A549 (cell line): ENCODE data around the gene MTSS2. TPM values are rescaled to one million over a fixed set of nuclear protein-coding genes. Genes with fewer than 3 reads are reported as not detected.
A peak's percentile ranks its signal among the peaks of the same experiment; 100 is the strongest.

Experiments used
- ATAC-seq, 2 experiments: fragments of 200-7000 bp in 1 of 2; fragments of >200 bp in 1 of 2; cut with Nextera tagmentation in 1 of 2; cut with Tn5 transposase in 1 of 2; 3 replicates each; pipeline versions ENCODE4 v1.8.0 to v1.9.1; 2018 to 2020; ENCODE audit warnings: mild to moderate bottlenecking in 1 of 2, moderate library complexity in 1 of 2
- CTCF ChIA-PET: fragments of 300-600 bp; sonication (Branson Sonifier 250); formaldehyde crosslinking; extraction: SDS; loops from one replicate; lab custom pipeline; 2021; ENCODE audit warnings: antibody characterized with exemption, inconsistent platforms; lab: Yijun Ruan, JAX
- POLR2A ChIA-PET: fragments of 350-600 bp; formaldehyde crosslinking; extraction: SDS; loops from one replicate; lab custom pipeline; 2021; ENCODE audit warnings: antibody characterized with exemption, inconsistent platforms; lab: Yijun Ruan, JAX
- DNase-seq, 2 experiments: peaks; one replicate each; pipeline versions ENCODE4 v3.0.0 to v3.0.0-alpha.2; 2011 to 2016; ENCODE audit warnings: low read depth in 1 of 2, low spot score in 1 of 2
- FAIRE-seq: peaks from 2 replicates; lab custom pipeline; 2011; peaks lifted over from hg19 to GRCh38; lab: Jason Lieb, UNC
- H3K27ac ChIP-seq, 2 experiments: fragments of >200 bp; sonication (Bioruptor Twin); formaldehyde crosslinking; 3 replicates each; pipeline ENCODE4 v1.5.1; 2016 to 2017
- H3K4me1 ChIP-seq: fragments of >200 bp; sonication (Bioruptor Twin); formaldehyde crosslinking; 3 replicates; pipeline ENCODE4 v1.6.1; 2016
- H3K4me2 ChIP-seq: fragments of >200 bp; sonication (Bioruptor Twin); formaldehyde crosslinking; 3 replicates; pipeline ENCODE4 v1.6.1; 2016
- H3K4me3 ChIP-seq: fragments of >200 bp; sonication (Bioruptor Twin); formaldehyde crosslinking; 3 replicates; pipeline ENCODE4 v1.5.1; 2016
- H3K9me3 ChIP-seq: fragments of >200 bp; sonication (Bioruptor Twin); formaldehyde crosslinking; 3 replicates; pipeline ENCODE4 v1.6.1; 2016
- CBX2 ChIP-seq: fragments of 200-600 bp; sonication (generic); IDR thresholded peaks from 2 replicates; pipeline ENCODE4 v1.6.1; 2016; ENCODE audit warnings: low read depth, mild to moderate bottlenecking, borderline replicate concordance
- EHF ChIP-seq: fragments of 250-450 bp; sonication (Bioruptor Pico); IDR thresholded peaks from 2 replicates; pipeline ENCODE4 v1.5.0; 2020; ENCODE audit warnings: mild to moderate bottlenecking
- EP300 ChIP-seq, 2 experiments: fragments of >200 bp; sonication (Bioruptor Twin); formaldehyde crosslinking; IDR thresholded peaks; 2 replicates in 1 of 2; 3 replicates in 1 of 2; pipeline ENCODE4 v1.6.1; 2016 to 2017
- FOSL2 ChIP-seq, 2 experiments: fragments of 450-650 bp in 1 of 2; fragments of >200 bp in 1 of 2; sonication (Bioruptor Twin) in 1 of 2; formaldehyde crosslinking; IDR thresholded peaks; 2 replicates each; pipeline versions ENCODE4 v1.5.0 to v1.6.1; 2016 to 2020; ENCODE audit warnings: mild to moderate bottlenecking in 1 of 2, moderate library complexity in 1 of 2
- HDAC2 ChIP-seq: fragments of 200-600 bp; sonication (generic); IDR thresholded peaks from 2 replicates; pipeline ENCODE4 v1.6.1; 2016
- HEYL ChIP-seq: fragments of 250-450 bp; sonication (Bioruptor Pico); IDR thresholded peaks from 2 replicates; pipeline ENCODE4 v1.8.0; 2021; ENCODE audit warnings: mild to moderate bottlenecking, moderate library complexity
- HOXB13 ChIP-seq: fragments of 250-450 bp; sonication (Bioruptor Pico); IDR thresholded peaks from 2 replicates; pipeline ENCODE4 v1.5.0; 2020; ENCODE audit warnings: low read depth, mild to moderate bottlenecking, moderate library complexity
- HOXB5 ChIP-seq: fragments of 250-450 bp; sonication (Bioruptor Pico); IDR thresholded peaks from 2 replicates; pipeline ENCODE4 v1.5.0; 2020; ENCODE audit warnings: mild to moderate bottlenecking, moderate library complexity
- JUN ChIP-seq, 2 experiments: fragments of >200 bp; sonication (Bioruptor Twin); formaldehyde crosslinking; IDR thresholded peaks; 2 replicates in 1 of 2; 3 replicates in 1 of 2; pipeline ENCODE4 v1.6.1; 2016 to 2017
- JUNB ChIP-seq: fragments of >200 bp; sonication (Bioruptor Twin); formaldehyde crosslinking; IDR thresholded peaks from 2 replicates; pipeline ENCODE4 v1.6.1; 2016
- KDM1A ChIP-seq: fragments of 200-600 bp; sonication (generic); IDR thresholded peaks from 2 replicates; pipeline ENCODE4 v1.6.1; 2016; ENCODE audit warnings: low read depth, mild to moderate bottlenecking
- KDM5A ChIP-seq: fragments of 200-600 bp; sonication (generic); IDR thresholded peaks from 2 replicates; pipeline ENCODE4 v1.6.1; 2016; ENCODE audit warnings: antibody characterized with exemption, mild to moderate bottlenecking
- MAFK ChIP-seq: fragments of 450-650 bp; IDR thresholded peaks from 2 replicates; pipeline ENCODE4 v1.6.1; 2014; ENCODE audit not compliant: partially characterized antibody
- MYC ChIP-seq: IDR thresholded peaks from 2 replicates; pipeline ENCODE4 v1.6.1; 2012; ENCODE audit warnings: mild to moderate bottlenecking, inconsistent platforms, low read length, improper control_type of control experiment, borderline replicate concordance
- PBX3 ChIP-seq: IDR thresholded peaks from 2 replicates; pipeline ENCODE4 v1.6.1; 2012
- RNF2 ChIP-seq: fragments of 200-600 bp; sonication (generic); IDR thresholded peaks from 2 replicates; pipeline ENCODE4 v1.6.1; 2016; ENCODE audit warnings: low read depth, mild to moderate bottlenecking, antibody characterized with exemption, moderate library complexity, borderline replicate concordance
- SREBF2 ChIP-seq: fragments of 450-650 bp; IDR thresholded peaks from 2 replicates; pipeline ENCODE4 v1.6.1; 2014; ENCODE audit warnings: mild to moderate bottlenecking, moderate library complexity
- USF2 ChIP-seq: fragments of 450-650 bp; IDR thresholded peaks from 2 replicates; pipeline ENCODE4 v1.6.1; 2014; ENCODE audit warnings: antibody characterized with exemption
- ZC3H11A ChIP-seq: fragments of 450-650 bp; IDR thresholded peaks from 2 replicates; pipeline ENCODE4 v1.6.1; 2014; ENCODE audit warnings: antibody characterized with exemption, mild to moderate bottlenecking
- ZFP36 ChIP-seq: fragments of 450-650 bp; IDR thresholded peaks from 2 replicates; pipeline ENCODE4 v1.6.1; 2014; ENCODE audit warnings: borderline replicate concordance; ENCODE audit not compliant: partially characterized antibody
- ZNF302 ChIP-seq: fragments of 250-450 bp; sonication (Bioruptor Pico); IDR thresholded peaks from 2 replicates; pipeline ENCODE4 v1.9.0; 2021; ENCODE audit warnings: inconsistent platforms, mild to moderate bottlenecking, moderate library complexity
- WGBS: methylation state at CpG from one replicate; pipeline ENCODE4 v1.1.6; 2017; ENCODE audit errors: missing lambda C conversion rate; 5-methylcytosine and 5-hydroxymethylcytosine counted together
- polyA plus RNA-seq, 4 experiments: library from polyadenylated mRNA; depleted of rRNA in 3 of 4; stranded (reverse); fragments of >200 nt; fragmentation: RNase III in 1 of 4; extraction: RNeasy Plus Mini Kit Qiagen cat#74134 plus additional on column Dnase treatment in 1 of 4; gene quantifications; 2 replicates in 3 of 4; 3 replicates in 1 of 4; pipeline ENCODE4 v1.2.3, GENCODE V29; 2011 to 2017

MTSS2 gene
- polyA plus RNA-seq, 2 of the 4 experiments (the other 2 are of a cell fraction), result 13.1 to 27.1 TPM

- H3K4me3 ChIP-seq, result no peak overlapping the region
- ATAC-seq, result peak in 1 of 2 experiments; percentile 8; a peak in 2 of 6 replicates
- ChIA-PET CTCF (interaction anchor here (2.5 kb wide), 1 partner anchor 107 kb away, joined by 12 read pairs; no protein-coding TSS in a partner anchor), POLR2A (no interaction called here)
- DNase-seq, result no peak
- WGBS, result 96% methylated on average over 30 of the region's 56 CpGs
- H3K4me1 ChIP-seq, result no peaks in the 10 kb centered on the region
- FAIRE-seq, result no peak
- no peak overlapping the region for H3K4me2 ChIP-seq
- H3K9me3 ChIP-seq, result no peaks in the 10 kb centered on the region
- H3K27ac ChIP-seq, result no peak overlapping the region
- TF ChIP-seq RNF2 (no peak), HEYL (no peak), ZNF302 (CRISPR knock-in tag) (no peak), JUNB (no peak), USF2 (no peak)
- TF ChIP-seq, all 56 proteins: peak for 0
Measured at GRCh38 chr16:70663524-70664324, 22.1 kb downstream of the MTSS2 start.

- ChIA-PET POLR2A (no interaction called here), CTCF (interaction anchor here (1.5 to 2.5 kb wide), 3 partner anchors 9 to 108 kb away, joined by 6 to 12 read pairs (median 9); no protein-coding TSS in a partner anchor)
- DNase-seq (no peak), FAIRE-seq (no peak), ATAC-seq (peak in 1 of 2 experiments; percentile 3; a peak in 1 of 6 replicates)
- H3K4me2 ChIP-seq, result no peak overlapping the region
- no peaks in the 10 kb centered on the region for H3K9me3 ChIP-seq
- H3K4me1 ChIP-seq, result no peaks in the 10 kb centered on the region
- no peak for TF ChIP-seq KDM1A
- TF ChIP-seq KDM5A, result no peak
- no peak for TF ChIP-seq CBX2
- TF ChIP-seq ZC3H11A, result no peak
- TF ChIP-seq ZFP36, result no peak
- TF ChIP-seq PBX3, result no peak
- no peak for TF ChIP-seq EP300 (IDR thresholded peaks at IDR 0.05)
- TF ChIP-seq MAFK, result no peak
- no peak for TF ChIP-seq HOXB13
- TF ChIP-seq JUN (IDR thresholded peaks at IDR 0.05), result no peak
- TF ChIP-seq FOSL2 (IDR thresholded peaks at IDR 0.05), result no peak
- no peak for TF ChIP-seq FOSL2 (CRISPR knock-in tag; IDR thresholded peaks at IDR 0.05)
- TF ChIP-seq MYC, result no peak
- TF ChIP-seq EHF (CRISPR knock-in tag), result no peak
- no peak for TF ChIP-seq JUNB
- TF ChIP-seq SREBF2, result no peak
- no peak for TF ChIP-seq HOXB5 (CRISPR knock-in tag)
- TF ChIP-seq HDAC2, result no peak
- H3K4me3 ChIP-seq, result no peak overlapping the region
- no peak overlapping the region for H3K27ac ChIP-seq
- WGBS, result 90% methylated on average over 5 of the region's 13 CpGs
Measured at GRCh38 chr16:70662991-70663523, 22.8 kb downstream of the MTSS2 start.
